Neuronal stem cell (in vitro differentiated cells): ENCODE results near the gene SS18L1.

Experiments used
- DNase-seq: peaks from one replicate; pipeline ENCODE4 v3.0.0-alpha.2; 2013; ENCODE audit warnings: low spot score
- H2AFZ ChIP-seq: one replicate; pipeline ENCODE4 v1.6.1; 2013; ENCODE audit warnings: mild to moderate bottlenecking, low read length, inconsistent platforms
- H2AK5ac ChIP-seq: 2 replicates; pipeline ENCODE4 v1.6.1; 2013; ENCODE audit warnings: low read depth, mild to moderate bottlenecking, inconsistent platforms, low read length, moderate library complexity, mixed read lengths
- H2BK120ac ChIP-seq: 2 replicates; pipeline ENCODE4 v1.6.1; 2013; ENCODE audit warnings: low read depth, mild to moderate bottlenecking, inconsistent platforms, low read length, moderate library complexity, mixed read lengths
- H2BK12ac ChIP-seq: one replicate; pipeline ENCODE4 v1.6.1; 2013; ENCODE audit warnings: low read length, inconsistent platforms
- H2BK15ac ChIP-seq: 2 replicates; pipeline ENCODE4 v1.6.1; 2013; ENCODE audit warnings: mild to moderate bottlenecking, low read length, inconsistent platforms, mixed read lengths
- H2BK5ac ChIP-seq: one replicate; pipeline ENCODE4 v1.6.1; 2013; ENCODE audit warnings: inconsistent platforms, mild to moderate bottlenecking, low read length, moderate library complexity
- H3K14ac ChIP-seq: one replicate; pipeline ENCODE4 v1.6.1; 2013; ENCODE audit warnings: low read length, inconsistent platforms
- H3K18ac ChIP-seq: 2 replicates; pipeline ENCODE4 v1.6.1; 2013; ENCODE audit warnings: low read length, inconsistent platforms
- H3K23ac ChIP-seq: 2 replicates; pipeline ENCODE4 v1.6.1; 2013; ENCODE audit warnings: low read depth, mild to moderate bottlenecking, mixed read lengths, low read length, inconsistent platforms; ENCODE audit not compliant: poor library complexity
- H3K27ac ChIP-seq: replicated peaks from 3 replicates; pipeline ENCODE4 v1.5.1; 2013; ENCODE audit warnings: low read length, inconsistent platforms
- H3K27me3 ChIP-seq, 3 experiments: 2 replicates each; pipeline ENCODE4 v1.6.1; 2013; ENCODE audit warnings: low read length in 3 of 3, mild to moderate bottlenecking in 2 of 3, inconsistent platforms in 1 of 3, low read depth in 1 of 3, mixed read lengths in 1 of 3, moderate library complexity in 1 of 3; ENCODE audit not compliant: control insufficient read depth in 3 of 3, insufficient read depth in 3 of 3
- H3K36me3 ChIP-seq, 2 donors: replicated peaks in 1 of 2; 2 replicates each; pipeline ENCODE4 v1.6.1; 2013; ENCODE audit warnings: low read length in 2 of 2; ENCODE audit not compliant: control insufficient read depth in 2 of 2, insufficient read depth in 2 of 2
- H3K4ac ChIP-seq: 2 replicates; pipeline ENCODE4 v1.6.1; 2013; ENCODE audit warnings: inconsistent platforms, mild to moderate bottlenecking, low read length, moderate library complexity
- H3K4me1 ChIP-seq, 2 donors: 1 replicate in 1 of 2; 2 replicates in 1 of 2; pipeline ENCODE4 v1.6.1; 2013; ENCODE audit warnings: low read length in 2 of 2, low read depth in 1 of 2; ENCODE audit not compliant: control insufficient read depth in 2 of 2, insufficient read depth in 1 of 2
- H3K4me2 ChIP-seq: one replicate; pipeline ENCODE4 v1.6.1; 2013; ENCODE audit warnings: mild to moderate bottlenecking, low read length, inconsistent platforms; ENCODE audit not compliant: insufficient read depth, poor library complexity, severe bottlenecking
- H3K4me3 ChIP-seq, 2 donors: 2 replicates each; pipeline ENCODE4 v1.5.1; 2013; ENCODE audit warnings: low read length in 2 of 2, mild to moderate bottlenecking in 2 of 2, inconsistent platforms in 1 of 2, moderate library complexity in 1 of 2
- H3K79me1 ChIP-seq: one replicate; pipeline ENCODE4 v1.6.1; 2013; ENCODE audit warnings: low read depth, mild to moderate bottlenecking, inconsistent platforms, low read length, moderate library complexity
- H3K9ac ChIP-seq: one replicate; pipeline ENCODE4 v1.6.1; 2013; ENCODE audit warnings: mild to moderate bottlenecking, low read depth, low read length, inconsistent platforms; ENCODE audit not compliant: poor library complexity
- H3K9me3 ChIP-seq, 2 donors: replicated peaks in 1 of 2; 2 replicates each; pipeline versions ENCODE3 to v1.6.1; 2013; ENCODE audit warnings: low read length in 2 of 2, mild to moderate bottlenecking in 2 of 2, inconsistent platforms in 1 of 2, low read depth in 1 of 2, mixed read lengths in 1 of 2, moderate library complexity in 1 of 2; ENCODE audit not compliant: control insufficient read depth in 2 of 2, insufficient read depth in 1 of 2
- H4K8ac ChIP-seq: one replicate; pipeline ENCODE4 v1.6.1; 2013; ENCODE audit warnings: low read depth, mild to moderate bottlenecking, inconsistent platforms, low read length, moderate library complexity
- H4K91ac ChIP-seq: one replicate; pipeline ENCODE4 v1.6.1; 2013; ENCODE audit warnings: low read length, low read depth, mild to moderate bottlenecking, inconsistent platforms; ENCODE audit not compliant: poor library complexity
- WGBS, 2 donors: extraction: QIAGEN DNeasy Blood & Tissue Kit; methylation state at CpG; one replicate each; pipeline ENCODE4 v1.1.7; 2013; ENCODE audit warnings: missing lambda C conversion rate in 2 of 2, mixed read lengths in 1 of 2; ENCODE audit not compliant: insufficient read length in 2 of 2, insufficient replicate concordance in 1 of 2; ENCODE audit errors: extremely low coverage in 2 of 2; 5-methylcytosine and 5-hydroxymethylcytosine counted together

SS18L1 gene

DNA sequence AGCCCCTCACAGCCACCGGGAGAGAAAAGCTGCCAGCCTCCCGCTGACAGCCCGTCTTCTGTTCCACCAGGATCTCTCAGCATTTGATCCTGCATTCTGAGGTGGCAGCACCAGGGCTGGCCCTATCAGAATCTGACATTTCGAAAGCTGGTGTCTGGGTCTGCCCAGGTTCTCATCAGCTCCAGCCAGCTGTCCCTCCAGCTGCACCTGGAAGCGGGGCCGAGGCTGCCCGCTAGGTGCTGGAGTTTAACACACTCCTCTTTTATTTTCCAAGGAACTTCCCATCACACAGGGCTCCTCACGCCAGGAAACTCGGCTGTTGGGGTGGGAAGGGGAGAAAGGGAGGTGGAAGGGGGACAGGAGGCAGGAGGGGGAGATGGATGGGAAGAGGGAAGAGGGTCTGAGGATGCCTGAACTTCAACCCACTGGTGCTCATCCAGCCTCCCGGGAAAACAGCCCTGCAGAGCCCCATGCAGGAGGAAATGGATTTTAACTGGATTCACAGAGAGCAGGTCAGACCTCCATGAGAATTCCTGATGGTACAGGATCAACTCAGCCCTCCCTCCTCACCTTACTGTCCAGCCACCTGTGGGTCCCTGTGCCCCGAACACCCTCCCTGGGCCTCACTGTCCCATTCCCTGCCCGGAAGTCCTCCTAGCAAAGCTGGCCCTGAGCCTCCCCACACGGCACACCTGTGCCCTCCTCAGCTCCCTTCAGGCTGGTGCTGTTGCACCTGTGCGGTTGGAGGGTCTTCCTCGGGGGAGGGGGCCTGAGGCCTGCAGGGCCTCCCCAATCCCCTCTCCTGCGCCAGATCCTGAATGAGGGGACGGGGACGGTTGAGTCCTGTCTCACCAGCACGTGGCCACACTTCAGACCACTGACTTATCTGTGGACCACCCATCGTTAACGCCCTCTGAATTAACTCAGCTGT lies 25.2 kb upstream of the SS18L1 start:
- H2AK5ac ChIP-seq, result peak overlapping the region; percentile 93
- H3K9ac ChIP-seq, result no peak overlapping the region
- peaks cover 12 to 23% of the 10 kb centered on the region in 2 donors for H3K4me1 ChIP-seq
- H3K79me1 ChIP-seq, result peaks cover 2% of the 10 kb centered on the region
- no peak overlapping the region for H3K14ac ChIP-seq
- H3K18ac ChIP-seq, result peak overlapping the region; percentile 67
- H3K4me2 ChIP-seq, result no peak overlapping the region
- no peak overlapping the region for H3K4me3 ChIP-seq
- H2BK120ac ChIP-seq, result no peak overlapping the region
- H2BK5ac ChIP-seq, result peak overlapping the region; percentile 10
- H3K27me3 ChIP-seq, result no peaks in the 10 kb centered on the region
- no peak for DNase-seq
- peak overlapping the region; percentile 68 for H3K23ac ChIP-seq
- no peak overlapping the region for H3K27ac ChIP-seq
- H4K91ac ChIP-seq, result no peak overlapping the region
- peaks cover 0 to 5% of the 10 kb centered on the region in 2 donors for H3K9me3 ChIP-seq
- H3K36me3 ChIP-seq, result no peaks in the 10 kb centered on the region
- WGBS, 2 donors, result no CpG with 5 or more reads among the region's 21 CpGs
- no peak overlapping the region for H4K8ac ChIP-seq
- no peak overlapping the region for H3K4ac ChIP-seq
- H2BK12ac ChIP-seq, result peak overlapping the region; percentile 63
- peak overlapping the region; percentile 4 for H2AFZ ChIP-seq
- peak overlapping the region; percentile 54 for H2BK15ac ChIP-seq

DNA sequence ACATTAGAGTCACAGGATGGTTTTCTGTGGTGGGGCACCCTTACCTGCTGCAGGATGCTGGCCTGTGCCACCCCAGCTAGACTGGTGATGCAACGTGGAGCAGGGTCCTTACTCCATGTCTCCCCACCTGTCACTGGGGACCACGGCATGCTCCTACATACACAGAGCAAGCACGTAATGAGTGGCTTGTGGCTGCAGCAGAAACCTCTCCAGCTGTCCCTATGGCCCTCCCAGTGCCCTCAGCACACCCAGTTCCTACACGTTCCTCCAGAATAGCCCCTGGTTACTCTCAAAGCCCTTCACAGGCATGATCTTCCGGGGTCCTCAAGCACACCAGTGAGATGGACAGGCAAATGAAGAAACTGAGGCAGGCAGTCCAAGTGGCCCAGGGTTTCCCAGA lies 24.5 kb upstream of the SS18L1 start:
- H3K9ac ChIP-seq, result no peak overlapping the region
- peaks cover 3 to 6% of the 10 kb centered on the region in 2 donors for H3K36me3 ChIP-seq
- DNase-seq, result no peak
- no peak overlapping the region for H3K4ac ChIP-seq
- no peak overlapping the region for H4K91ac ChIP-seq
- H2BK120ac ChIP-seq, result no peak overlapping the region
- H3K9me3 ChIP-seq, result no peaks in the 10 kb centered on the region
- no peak overlapping the region for H3K14ac ChIP-seq
- no peak overlapping the region for H4K8ac ChIP-seq
- H2AK5ac ChIP-seq, result peak overlapping the region; percentile 4
- no peak overlapping the region for H3K23ac ChIP-seq
- peaks cover 19 to 30% of the 10 kb centered on the region in 2 donors for H3K4me1 ChIP-seq
- no peak overlapping the region for H2BK5ac ChIP-seq
- no peak overlapping the region for H2AFZ ChIP-seq
- H3K27ac ChIP-seq, result no peak overlapping the region
- H3K18ac ChIP-seq, result no peak overlapping the region
- no peak overlapping the region for H2BK12ac ChIP-seq
- H3K4me3 ChIP-seq, result no peak overlapping the region
- H3K27me3 ChIP-seq, result no peaks in the 10 kb centered on the region
- peaks cover 6% of the 10 kb centered on the region for H3K79me1 ChIP-seq
- H3K4me2 ChIP-seq, result no peak overlapping the region
- no CpG with 5 or more reads among the region's 5 CpGs for WGBS, 2 donors
- H2BK15ac ChIP-seq, result no peak overlapping the region

DNA sequence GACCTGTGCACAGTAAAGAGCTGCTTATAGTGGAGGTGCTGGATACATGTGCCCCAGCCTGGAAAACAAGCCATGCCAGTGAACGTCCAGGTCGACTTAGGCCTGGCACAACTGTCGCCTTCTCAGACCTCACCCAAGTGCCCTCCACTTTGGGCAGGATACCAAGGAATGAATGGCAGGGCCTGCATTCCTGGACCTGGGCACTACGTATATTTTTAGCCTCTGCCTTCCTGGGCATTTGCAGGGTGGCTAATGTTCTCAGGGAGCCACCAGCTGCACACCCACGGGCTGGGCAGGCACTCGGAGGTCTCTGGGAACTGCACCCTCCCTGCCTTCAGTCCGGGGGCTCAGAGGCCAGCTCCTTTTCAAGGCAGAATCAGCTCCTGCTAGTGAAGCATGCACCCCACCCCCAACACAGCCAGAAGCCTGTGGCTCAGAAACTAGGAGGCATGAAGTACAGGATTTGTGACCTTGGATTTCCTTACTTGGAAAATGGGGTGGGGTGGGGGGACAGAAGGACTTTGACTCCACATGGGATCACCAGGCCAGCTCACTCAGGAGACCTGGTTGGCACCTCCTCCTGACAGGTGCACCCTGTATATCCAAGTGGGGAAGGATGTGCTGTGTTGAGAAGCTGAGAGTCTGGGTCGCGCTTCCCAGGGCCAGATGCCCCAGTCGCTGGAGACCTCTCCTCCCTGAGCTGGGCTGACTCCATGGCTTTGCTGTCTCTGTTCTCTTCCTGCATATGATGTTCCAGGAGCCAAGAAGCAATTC lies 23.8 kb upstream of the SS18L1 start:
- H3K18ac ChIP-seq, result peak overlapping the region; percentile 50
- H3K79me1 ChIP-seq, result peaks cover 6% of the 10 kb centered on the region
- H3K9me3 ChIP-seq, result no peaks in the 10 kb centered on the region
- no peak overlapping the region for H2AK5ac ChIP-seq
- H3K27ac ChIP-seq, result no peak overlapping the region
- H2BK15ac ChIP-seq, result peak overlapping the region; percentile 2
- H3K36me3 ChIP-seq, result peaks cover 6 to 13% of the 10 kb centered on the region in 2 donors
- no peak overlapping the region for H3K9ac ChIP-seq
- H3K27me3 ChIP-seq, result no peaks in the 10 kb centered on the region
- no peak for DNase-seq
- no CpG with 5 or more reads among the region's 10 CpGs for WGBS, 2 donors
- no peak overlapping the region for H2AFZ ChIP-seq
- H4K91ac ChIP-seq, result no peak overlapping the region
- no peak overlapping the region for H3K4ac ChIP-seq
- peaks cover 20 to 32% of the 10 kb centered on the region in 2 donors for H3K4me1 ChIP-seq
- no peak overlapping the region for H2BK120ac ChIP-seq
- no peak overlapping the region for H3K23ac ChIP-seq
- no peak overlapping the region for H2BK12ac ChIP-seq
- no peak overlapping the region for H3K4me3 ChIP-seq
- H3K4me2 ChIP-seq, result no peak overlapping the region
- no peak overlapping the region for H3K14ac ChIP-seq
- no peak overlapping the region for H4K8ac ChIP-seq
- H2BK5ac ChIP-seq, result no peak overlapping the region

DNA sequence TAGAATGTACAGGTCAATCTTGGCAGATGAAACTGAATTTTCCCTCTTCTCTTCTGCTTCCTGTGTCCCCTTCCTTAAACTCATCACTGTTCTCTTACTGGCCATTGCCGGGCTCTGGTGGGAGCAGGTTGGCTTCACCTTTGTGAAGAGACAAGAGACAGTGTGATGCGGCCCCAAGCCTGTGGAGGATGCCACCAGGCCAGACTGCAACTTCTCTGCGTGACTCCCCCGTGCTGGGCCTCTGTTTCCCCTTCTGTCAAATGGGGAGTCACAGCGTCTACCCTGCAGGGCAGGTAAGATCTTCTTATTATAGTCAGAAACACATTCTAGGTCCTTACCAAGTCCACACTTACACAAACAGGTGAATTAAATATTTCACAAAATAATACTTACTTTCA lies 23.2 kb upstream of the SS18L1 start:
- Histone ChIP-seq H3K14ac (no peak overlapping the region), H3K18ac (no peak overlapping the region), H3K79me1 (peaks cover 11% of the 10 kb centered on the region), H4K8ac (no peak overlapping the region), H3K4ac (no peak overlapping the region), H2AFZ (no peak overlapping the region), H3K9ac (no peak overlapping the region), H2AK5ac (no peak overlapping the region), H3K27me3 (no peaks in the 10 kb centered on the region), H3K9me3 (no peaks in the 10 kb centered on the region), H3K4me1 (peaks cover 22 to 32% of the 10 kb centered on the region in 2 donors), H3K4me2 (no peak overlapping the region), H2BK12ac (no peak overlapping the region), H3K23ac (no peak overlapping the region), H3K4me3 (no peak overlapping the region), H3K27ac (no peak overlapping the region), H2BK120ac (no peak overlapping the region), H2BK15ac (peak overlapping the region; percentile 2), H2BK5ac (no peak overlapping the region), H4K91ac (no peak overlapping the region), H3K36me3 (peaks cover 10 to 19% of the 10 kb centered on the region in 2 donors)
- no peak for DNase-seq
- no CpG with 5 or more reads among the region's 5 CpGs for WGBS, 2 donors
